H1 (cell line): Measurements from ENCODE around the gene UTRN. TPM values are rescaled to one million over a fixed set of nuclear protein-coding genes. Genes with fewer than 3 reads are reported as not detected.

ENCODE experiments used
- CTBP2 ChIP-seq: IDR thresholded peaks from 2 replicates; pipeline ENCODE4 v1.7.0; 2011; ENCODE audit warnings: borderline replicate concordance, mild to moderate bottlenecking, moderate library complexity, mixed read lengths, low read length; ENCODE audit not compliant: insufficient read depth, insufficient read length
- SP1 ChIP-seq: IDR thresholded peaks from 2 replicates; pipeline ENCODE4 v1.6.1; 2011; ENCODE audit warnings: low read depth, low read length
- polyA plus RNA-seq, 7 experiments: library from polyadenylated mRNA; depleted of rRNA in 3 of 7; stranded (reverse) in 5 of 7; unstranded in 2 of 7; fragments of >200 nt in 5 of 7; fragments of 200-250 nt in 2 of 7; gene quantifications; 1 replicate in 5 of 7; 2 replicates in 1 of 7; 4 replicates in 1 of 7; pipeline versions ENCODE4 v1.2.1 to v1.2.3, GENCODE V29; 2011 to 2013; ENCODE audit warnings: missing spikeins in 2 of 7, mixed read lengths in 2 of 7
- total RNA-seq: library from RNA; stranded (reverse); fragmentation: NEBNext Ultra II Directional; extraction: Animal tissue kit (Norgen Biotek cat#: 25700); gene quantifications from 2 replicates; pipeline ENCODE4 v1.2.1, GENCODE V29; 2021

Gene UTRN
- total and polyA plus RNA-seq, 2 of the 8 experiments (the other 6 are each of a cell fraction or from before 2014, with no cell fraction given) = 25.0 to 112 TPM

DNA sequence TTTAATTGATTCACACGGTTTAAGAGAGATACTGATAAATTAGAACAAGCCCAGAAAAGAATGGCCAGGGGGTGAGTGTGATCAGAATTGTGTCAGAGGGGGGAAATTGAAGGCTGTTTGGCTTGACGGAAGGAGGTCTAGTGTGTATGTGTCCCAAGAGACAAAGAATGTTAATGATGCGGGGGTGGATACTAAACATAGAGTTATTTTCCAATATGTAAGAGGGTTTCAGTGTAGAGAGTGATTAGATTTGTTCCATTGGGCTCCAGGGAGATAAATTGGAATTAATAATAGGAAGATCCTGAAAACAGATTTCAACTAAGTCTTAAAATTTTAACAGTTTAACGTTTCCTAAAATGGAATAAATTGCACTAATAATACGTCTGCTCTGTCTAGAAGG lies 38.1 kb upstream of the UTRN start (continued):
- no peak for TF ChIP-seq CTBP2
- TF ChIP-seq SP1 = no peak
